HG03457 (cell line): ENCODE results near the gene B4GALNT3.

Source experiments
- ATAC-seq: cut with Tn5 transposase; IDR thresholded peaks from one replicate; pipeline ENCODE4 v1.9.1; 2021; ENCODE audit warnings: moderate number of reproducible peaks; ENCODE audit not compliant: unreplicated experiment

Gene B4GALNT3

DNA sequence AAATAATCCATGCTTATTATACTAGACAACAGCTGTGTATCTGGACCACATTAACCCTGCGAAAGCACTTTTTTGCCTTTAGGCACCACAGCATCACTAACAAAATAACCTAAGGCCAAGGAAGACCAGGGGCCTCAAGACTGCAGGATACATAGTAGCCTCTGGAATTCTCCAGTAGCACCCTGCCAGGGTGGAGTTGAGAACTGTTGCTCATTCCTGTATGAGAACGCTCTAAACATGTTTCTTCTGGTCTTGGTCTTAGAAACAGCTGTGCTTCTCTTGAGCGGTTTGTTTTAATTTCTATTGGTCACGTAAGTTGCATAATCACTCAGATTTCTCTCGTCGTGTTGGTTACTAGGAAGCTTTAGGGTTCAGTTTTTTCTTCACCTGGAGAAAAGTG lies 7.9 kb downstream of the B4GALNT3 start:
- ATAC-seq, result no peak

GRCh38 chr12:468671-469389 lies 9.1 kb downstream of the B4GALNT3 start:
- no peak for ATAC-seq

DNA sequence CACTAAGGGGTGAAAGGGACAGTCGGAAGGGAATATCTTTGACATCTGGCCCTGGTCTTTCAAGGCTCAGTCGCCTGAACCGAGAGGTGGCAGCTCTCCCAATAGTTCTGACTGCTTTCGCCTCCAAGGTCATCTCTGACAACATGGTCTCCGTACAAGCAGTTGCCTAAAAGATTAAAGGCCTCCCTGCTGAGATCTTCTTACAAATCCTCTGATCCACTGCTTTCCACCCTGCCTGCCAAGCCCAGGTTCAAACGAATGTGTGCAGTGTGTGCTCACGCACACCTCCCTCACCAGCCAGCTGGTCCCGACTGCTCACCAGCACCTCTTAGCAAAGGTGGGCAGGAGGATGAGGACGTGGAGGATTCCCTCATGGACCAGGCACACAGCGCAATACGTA lies 10.4 kb downstream of the B4GALNT3 start:
- no peak for ATAC-seq

DNA sequence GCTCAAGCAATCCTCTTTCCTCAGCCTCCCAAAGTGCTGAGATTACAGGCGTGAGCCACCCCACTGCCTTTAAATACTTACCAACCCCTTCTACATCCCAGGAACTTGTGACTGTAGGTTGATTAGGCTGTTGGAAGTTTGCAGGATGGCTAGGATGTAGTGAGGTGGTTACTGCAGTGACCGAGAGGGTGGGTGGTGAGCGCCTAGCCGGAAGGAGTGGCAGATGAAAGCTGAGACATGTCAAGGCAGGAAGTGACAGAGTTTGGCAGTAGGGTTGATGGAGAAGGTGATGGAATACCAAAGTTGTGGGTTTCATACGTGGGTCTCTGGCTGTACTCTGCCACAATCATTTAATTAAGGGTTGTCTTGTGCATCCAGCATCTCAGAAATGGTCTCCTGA lies 13.5 kb downstream of the B4GALNT3 start:
- ATAC-seq, result no peak

DNA sequence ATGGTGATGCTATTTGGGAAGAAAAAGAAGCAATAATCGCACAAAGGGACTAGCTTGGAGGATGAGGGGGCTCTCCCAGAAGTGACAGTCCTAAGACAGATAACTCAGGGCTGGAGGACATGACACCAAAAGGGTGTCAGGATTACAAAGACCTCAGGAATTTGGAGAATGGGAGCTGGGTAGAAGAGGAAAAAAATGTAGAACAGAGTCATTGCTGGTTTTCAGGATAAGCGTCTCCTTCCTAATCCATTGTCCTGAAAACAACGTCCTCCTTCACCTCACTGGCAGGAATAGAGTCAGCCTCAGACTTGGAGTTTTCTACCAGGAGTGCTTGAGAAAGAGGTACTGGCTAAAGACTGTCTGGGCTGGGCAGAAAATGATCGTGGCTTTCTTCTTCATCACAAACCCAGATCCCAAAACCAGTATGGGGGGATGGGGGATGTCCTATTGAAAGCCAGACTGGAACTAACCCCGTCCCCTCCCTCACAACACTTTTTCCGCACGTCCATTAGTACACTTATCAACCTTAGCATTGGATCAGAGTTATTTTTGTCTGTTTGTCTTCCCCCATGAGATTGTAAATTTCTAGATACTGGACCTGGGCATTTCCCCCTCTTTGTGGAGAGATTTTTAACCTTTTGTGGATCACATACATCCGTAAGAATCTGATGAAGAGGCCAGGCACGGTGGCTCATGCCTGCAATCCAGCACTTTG lies 14.3 kb downstream of the B4GALNT3 start:
- ATAC-seq, result no peak

GRCh38 chr12:475286-475685 lies 15.5 kb downstream of the B4GALNT3 start:
- no peak for ATAC-seq

- ATAC-seq, result no peak
Measured at GRCh38 chr12:479161-479560, 19.4 kb downstream of the B4GALNT3 start.

GRCh38 chr12:480831-481816 lies 21.4 kb downstream of the B4GALNT3 start:
- ATAC-seq, result no peak

DNA sequence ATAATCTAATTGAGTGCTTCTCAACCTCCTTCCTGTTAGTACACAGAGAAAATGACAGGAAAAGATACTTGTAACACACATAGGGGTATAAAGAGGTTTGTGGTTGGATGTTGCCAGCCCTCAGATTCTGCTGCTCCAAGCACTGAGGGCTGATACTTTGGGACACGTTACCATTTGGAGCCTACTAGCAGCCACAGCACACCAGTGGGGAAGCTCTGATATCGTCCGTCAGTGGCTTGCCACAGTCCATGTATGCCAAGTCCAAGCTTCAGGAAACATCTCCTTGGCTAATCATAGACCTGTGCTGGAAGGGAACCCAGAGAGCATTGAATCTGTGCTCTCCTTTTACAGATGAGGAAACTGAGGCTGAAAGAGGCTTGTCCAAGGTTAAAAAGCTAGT lies 22.3 kb downstream of the B4GALNT3 start:
- no peak for ATAC-seq

DNA sequence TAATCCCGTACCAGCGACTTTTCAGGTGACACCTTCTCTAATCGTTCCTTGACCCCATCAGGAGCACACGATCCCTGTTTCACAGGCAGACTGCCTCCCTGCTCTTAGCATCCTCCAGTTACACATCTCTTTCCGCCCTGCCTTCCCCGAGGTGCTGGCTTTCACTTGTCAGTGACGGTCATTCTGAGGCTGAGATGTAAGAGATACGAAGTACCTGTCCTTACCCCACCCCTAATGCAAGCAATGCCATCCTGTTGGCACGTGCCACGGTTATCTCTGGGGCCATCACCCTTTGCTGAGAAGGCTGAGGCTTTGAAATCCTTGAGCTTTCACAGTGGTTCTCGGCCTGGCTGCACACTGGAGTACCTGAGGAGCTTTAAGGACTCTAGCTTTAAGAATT lies 24.4 kb downstream of the B4GALNT3 start:
- no peak for ATAC-seq

DNA sequence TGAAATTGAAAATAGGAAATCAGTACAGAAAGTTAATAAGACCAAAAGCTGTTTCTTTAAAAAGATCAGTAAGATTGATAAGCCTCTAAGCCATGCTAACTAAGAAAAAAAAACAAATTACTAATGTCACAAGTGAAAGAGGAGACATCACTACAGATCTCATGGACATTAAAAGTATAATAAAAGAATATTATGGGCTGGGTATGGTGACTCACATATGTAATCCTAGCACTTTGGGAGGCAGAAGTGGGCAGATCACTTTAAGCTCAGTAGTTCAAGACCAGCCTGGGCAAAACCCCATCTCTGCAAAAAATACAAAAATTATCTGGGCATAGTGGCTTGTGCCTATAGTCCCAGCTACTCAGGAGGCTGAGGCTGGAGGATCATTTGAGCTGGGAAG lies 30.5 kb downstream of the B4GALNT3 start:
- ATAC-seq, result no peak

DNA sequence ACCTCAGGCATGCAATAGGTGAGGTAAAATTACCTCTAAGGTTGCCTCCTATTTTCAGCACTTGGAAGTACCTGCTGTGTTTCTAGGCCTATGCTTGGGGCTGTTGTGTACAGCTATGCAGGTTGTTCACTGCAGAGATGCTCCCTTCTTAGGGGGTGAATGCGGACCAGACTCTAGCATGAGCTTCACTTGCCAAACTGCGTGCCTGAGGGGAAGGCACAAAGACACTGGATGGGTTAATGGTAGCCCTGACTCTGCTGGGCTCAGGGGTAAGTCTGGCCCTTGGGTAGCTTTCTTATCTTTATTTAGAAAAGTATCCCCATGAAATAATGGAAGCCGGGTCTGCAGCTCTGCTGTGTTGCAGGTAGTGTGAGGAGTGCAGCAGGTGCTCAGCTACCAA lies 35.7 kb downstream of the B4GALNT3 start:
- ATAC-seq, result no peak

DNA sequence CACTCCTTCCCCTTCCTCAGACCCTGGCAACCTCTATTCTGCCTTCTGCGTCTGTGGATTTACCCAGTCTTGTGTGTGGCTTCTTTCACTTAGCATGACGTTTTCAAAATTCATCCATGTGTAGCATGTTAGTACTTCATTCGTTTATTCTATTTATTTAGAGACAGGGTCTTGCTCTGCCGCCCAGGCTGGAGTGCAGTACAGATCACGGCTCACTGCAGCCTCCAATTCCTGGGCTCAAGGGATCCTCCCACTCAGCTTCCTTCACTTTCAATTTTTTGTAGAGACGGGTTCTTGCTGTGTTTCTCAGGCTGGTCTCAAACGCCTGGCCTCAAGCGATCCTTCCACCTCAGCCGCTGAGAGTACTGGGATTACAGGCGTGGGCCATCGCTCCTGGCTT lies 37.0 kb downstream of the B4GALNT3 start:
- no peak for ATAC-seq

DNA sequence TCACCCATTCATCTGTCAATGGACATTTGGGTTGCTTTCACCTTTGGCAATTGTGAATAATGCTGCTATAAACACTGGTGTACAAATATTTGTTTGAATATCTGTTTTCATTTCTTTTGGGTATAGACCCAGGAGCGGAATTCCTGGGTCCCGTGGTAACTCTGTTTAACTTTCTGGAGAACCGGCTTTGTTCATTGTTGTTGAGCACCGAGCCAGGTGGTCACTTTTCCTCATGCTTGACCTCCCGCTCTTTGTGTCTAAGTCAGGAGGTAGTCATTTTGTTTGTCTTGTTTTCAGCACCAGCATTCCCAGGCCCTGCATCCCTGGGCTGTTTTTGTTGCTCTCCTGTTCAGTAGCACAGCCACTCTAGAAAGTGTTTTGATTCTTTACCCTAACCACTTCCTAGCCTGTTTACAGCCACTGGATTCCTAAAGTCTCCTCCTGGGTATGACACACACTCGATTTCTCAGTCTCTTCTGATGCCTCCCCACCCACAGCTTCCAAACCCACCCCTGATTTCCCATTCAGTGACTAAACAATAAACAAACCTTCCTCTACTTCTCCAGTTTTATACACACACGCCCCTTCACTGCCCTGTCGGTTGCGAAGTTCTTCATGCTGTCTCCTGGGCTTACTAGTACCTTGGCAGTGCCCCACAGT lies 37.9 kb downstream of the B4GALNT3 start:
- no peak for ATAC-seq

DNA sequence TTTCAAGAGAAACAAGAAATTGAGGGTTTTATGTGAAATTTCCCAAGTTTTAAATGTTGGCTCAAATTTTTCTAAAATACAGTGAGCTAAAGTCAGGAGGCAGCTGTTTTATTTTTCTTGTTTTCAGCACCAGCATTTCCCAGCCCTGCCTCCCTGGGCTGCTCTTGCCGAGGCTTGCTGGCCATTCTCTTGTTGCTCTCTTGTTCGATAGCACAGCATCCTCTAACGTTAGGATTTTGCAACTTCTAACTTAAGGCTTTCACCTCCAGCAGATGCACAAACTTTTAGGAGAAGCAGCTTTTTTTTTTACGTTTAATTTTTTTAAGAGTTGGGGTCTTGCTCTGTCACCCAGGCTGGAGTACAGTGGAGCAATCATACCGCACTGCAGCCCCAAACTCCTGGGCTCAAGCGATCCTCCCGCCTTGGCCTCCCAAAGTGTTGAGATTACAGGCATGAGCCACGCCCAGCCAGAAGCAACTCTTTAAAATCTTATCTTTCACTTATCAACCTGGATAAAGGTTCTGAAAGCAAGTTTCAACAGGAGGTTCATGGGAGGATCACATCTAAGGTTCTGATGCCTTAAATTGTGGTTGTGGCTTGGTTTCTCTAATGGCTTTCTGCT lies 40.2 kb downstream of the B4GALNT3 start:
- ATAC-seq, result no peak

DNA sequence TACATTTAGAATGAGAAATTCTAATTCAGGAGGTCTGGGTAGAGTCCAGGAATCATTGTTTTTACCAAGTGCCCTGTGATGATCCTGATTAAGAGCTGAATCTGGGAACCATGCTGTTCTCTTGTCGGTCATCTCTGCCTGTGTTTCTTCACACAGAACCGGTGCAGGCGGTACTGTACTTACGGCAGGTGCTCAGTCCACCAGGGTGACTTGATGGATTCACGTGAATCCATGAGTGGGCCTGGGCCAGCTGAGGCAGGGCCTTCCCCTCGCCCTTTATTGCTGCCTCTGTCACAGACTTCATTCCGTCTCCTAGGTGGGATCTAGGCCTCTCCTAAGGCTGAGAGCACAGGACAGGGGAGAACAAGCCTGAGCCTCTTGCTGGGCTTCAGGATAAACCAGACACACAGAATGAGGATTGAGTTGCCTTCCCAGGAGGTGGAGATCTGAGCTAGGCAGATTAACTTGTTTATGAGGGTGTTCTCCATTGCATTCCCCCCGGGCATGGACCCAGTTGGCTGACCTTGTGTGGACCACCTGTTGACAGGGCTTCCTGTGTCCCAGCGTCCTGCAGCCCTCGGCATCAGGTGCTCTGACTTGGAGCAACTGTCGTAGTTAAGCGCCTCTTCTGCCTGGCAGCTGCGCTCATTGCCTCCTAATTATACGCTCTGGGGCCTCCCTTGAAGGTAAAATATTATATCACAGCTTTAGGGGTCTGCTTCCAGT lies 42.1 kb downstream of the B4GALNT3 start:
- ATAC-seq, result no peak

- no peak for ATAC-seq
Measured at GRCh38 chr12:503111-503761, 43.5 kb downstream of the B4GALNT3 start.

GRCh38 chr12:505221-505620 lies 45.5 kb downstream of the B4GALNT3 start:
- no peak for ATAC-seq

GRCh38 chr12:507391-507796 lies 47.7 kb downstream of the B4GALNT3 start:
- ATAC-seq, result no peak
